Uterus (tissue), 2 donors: Measurements from ENCODE around the gene SNX15.
"Not testable (repeated sequence)": the region's sequence is repeated elsewhere in the genome, so short reads cannot be mapped to it uniquely, and the experiment has no call there.

Experiments used
- POLR2A ChIP-seq, 2 donors: fragments of 450-650 bp; IDR thresholded peaks; one replicate each; pipeline ENCODE4 v1.6.1; 2016; ENCODE audit warnings: antibody characterized with exemption in 2 of 2, mild to moderate bottlenecking in 1 of 2, moderate library complexity in 1 of 2
- TF ChIP-seq, protein P1 (sequence below), 4 experiments: fragments of 200-600 bp in 2 of 4; fragments of 450-650 bp in 2 of 4; sonication (generic) in 2 of 4; IDR thresholded peaks; one replicate each; pipeline ENCODE4 v1.5.1; 2016 to 2019; ENCODE audit warnings: antibody characterized with exemption in 4 of 4, mild to moderate bottlenecking in 2 of 4, moderate library complexity in 1 of 4

DNA sequence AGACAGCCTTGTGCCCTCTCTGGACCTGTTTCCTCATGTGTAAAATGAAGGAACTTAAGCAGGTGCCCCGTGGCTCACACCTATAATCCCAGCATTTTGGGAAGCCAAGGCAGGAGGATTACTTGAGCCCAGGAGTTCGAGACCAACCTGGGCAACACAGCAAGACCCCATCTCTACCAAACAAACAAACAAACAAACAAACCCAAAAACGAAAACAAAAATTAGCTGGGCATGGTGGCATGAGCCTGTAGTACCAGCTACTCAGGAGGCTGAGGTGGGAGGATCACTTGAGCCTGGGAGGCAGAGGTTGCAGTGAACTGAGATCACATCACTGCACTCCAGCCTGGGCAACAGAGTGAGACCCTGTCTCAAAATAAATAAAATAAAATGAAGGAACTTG, 23.3 kb upstream of the SNX15 start:
- TF ChIP-seq, protein P1, sequence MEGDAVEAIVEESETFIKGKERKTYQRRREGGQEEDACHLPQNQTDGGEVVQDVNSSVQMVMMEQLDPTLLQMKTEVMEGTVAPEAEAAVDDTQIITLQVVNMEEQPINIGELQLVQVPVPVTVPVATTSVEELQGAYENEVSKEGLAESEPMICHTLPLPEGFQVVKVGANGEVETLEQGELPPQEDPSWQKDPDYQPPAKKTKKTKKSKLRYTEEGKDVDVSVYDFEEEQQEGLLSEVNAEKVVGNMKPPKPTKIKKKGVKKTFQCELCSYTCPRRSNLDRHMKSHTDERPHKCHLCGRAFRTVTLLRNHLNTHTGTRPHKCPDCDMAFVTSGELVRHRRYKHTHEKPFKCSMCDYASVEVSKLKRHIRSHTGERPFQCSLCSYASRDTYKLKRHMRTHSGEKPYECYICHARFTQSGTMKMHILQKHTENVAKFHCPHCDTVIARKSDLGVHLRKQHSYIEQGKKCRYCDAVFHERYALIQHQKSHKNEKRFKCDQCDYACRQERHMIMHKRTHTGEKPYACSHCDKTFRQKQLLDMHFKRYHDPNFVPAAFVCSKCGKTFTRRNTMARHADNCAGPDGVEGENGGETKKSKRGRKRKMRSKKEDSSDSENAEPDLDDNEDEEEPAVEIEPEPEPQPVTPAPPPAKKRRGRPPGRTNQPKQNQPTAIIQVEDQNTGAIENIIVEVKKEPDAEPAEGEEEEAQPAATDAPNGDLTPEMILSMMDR (IDR thresholded peaks at IDR 0.05) = not testable (repeated sequence)
- TF ChIP-seq POLR2A (IDR thresholded peaks at IDR 0.05) = not testable (repeated sequence)
